CMK (cell line): Measurements from ENCODE around the gene SOX18.
A peak's percentile ranks its signal among the peaks of the same experiment; 100 is the strongest.

Experiments used
- DNase-seq: peaks from one replicate; pipeline ENCODE4 v3.0.0-alpha.2; 2010; ENCODE audit warnings: low read depth

Gene SOX18

DNA sequence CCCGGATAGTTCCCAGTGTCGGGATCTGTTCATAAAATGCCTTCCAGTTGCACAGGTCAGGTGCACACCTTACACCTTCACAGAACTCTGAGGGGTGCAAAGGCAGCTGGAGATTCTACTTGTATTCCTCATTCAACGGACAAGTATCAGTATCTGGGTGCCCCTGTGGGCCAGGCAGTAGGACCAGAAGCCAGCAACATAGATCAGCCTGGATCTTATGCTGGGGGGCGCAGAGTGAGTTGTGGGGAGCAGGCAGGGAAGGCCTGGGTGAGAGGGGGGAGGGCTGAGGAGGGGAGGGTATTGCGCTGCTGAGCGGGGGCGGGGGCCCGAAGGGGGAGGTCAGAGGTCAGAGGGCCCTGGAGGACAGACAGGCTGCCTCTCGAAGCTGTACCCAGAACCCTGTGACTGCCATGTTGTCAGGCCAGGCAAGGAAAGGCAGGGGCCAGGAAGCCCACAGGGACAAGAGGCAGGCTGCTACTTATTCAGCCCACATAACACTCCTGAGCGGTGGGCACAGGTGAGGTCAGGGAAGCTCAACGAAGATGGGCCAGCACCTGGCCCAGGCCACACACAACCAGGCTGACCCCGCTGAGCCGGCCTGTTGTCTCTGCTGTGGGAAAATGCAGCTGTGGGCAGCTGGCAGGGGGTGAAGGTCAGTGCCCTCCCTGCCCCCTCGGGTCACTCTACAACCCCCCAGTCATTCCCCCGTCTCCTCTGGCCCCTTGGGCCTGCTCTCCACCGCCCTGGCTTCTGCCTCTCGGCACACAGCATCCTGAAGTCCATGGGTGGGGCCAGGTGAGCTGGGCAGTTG, 31.6 kb upstream of the SOX18 start:
- no peak for DNase-seq

DNA sequence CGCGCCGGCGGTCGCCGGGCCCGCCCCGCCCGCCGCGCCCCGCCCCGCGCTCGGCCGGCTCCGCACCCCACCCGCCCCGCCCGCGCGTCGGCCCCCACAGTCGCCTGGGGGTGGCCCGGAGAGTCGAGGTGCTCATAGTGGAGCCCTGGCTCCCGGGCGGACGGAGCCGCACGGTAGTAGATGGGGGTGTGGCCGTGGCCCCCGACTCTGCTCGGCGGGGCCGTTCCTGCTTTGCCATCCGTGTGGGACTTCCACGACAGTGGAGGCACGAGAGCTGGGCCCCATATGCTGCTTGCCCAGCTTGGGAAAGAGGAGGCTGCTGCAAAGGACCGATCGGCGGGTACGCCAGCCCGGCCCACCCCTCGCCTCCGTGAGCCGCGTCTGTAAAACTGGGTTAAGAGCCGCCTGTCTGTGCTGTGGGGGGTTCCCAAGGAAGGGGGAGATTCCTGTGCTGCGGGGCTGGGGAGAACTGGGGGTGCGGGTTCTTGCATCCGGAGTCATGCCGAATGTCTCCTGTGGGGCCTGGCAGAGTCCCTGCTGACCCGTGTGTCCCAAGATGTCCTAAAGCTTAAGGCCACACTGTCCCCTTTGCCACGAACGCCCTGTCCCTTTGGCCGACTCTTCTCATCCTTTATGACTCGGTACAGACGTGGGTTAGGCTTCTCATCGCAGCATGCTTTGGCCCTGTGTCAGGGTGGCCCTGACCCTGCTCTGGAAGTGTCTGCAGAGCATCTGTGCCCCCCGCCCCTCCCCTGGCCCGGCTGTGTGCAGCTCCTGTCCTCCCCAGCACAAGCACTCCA, 30.8 kb upstream of the SOX18 start, which contains the start of gene OPRL1:
Gene OPRL1 (plus strand): TSS at position 70 of the 800 bp plus-strand sequence. CDS start 12,639 bp downstream, outside the sequence.
- DNase-seq = no peak

DNA sequence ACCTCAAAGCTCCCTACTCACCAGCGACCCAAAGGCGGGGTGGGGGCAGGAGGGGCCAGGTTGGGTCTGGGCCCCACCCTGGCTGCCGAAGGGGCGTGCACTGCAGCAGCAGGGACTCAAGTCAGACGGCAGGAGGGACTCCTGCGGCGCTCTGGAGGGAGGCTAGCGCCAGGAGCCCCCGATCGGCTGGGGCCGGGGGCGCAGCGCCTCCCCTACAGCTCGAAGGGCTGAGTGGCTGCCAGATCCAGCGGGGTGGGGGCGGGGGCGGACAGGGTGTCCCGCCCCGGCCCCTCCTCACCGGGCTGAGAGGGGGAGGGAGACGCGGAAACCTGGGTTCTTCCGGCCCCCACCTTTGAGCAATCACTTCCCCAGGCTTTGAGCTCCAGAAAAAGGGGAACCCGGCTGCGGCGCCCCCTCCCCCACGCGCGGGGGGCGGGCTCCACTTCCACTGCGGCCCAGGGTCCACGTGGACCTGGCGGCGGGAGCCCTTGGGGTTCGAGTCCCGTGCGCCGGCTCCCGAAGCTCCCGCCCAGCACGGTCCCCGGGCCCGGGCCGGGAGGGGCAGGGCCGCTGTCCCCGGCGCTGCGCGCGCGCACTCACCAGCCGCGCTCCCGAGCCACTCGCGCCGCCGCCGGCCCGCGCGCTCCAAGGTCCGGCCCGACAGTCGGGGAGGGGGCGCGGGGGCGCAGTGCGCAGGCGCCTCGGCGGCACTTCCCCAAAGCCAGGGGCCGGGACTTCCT, 30.0 kb upstream of the SOX18 start, which contains the start of gene RGS19:
Gene RGS19 (minus strand): TSS at position 246 of the 740 bp plus-strand sequence. CDS start 2,632 bp downstream, outside the sequence.
- DNase-seq = peak; percentile 86

DNA sequence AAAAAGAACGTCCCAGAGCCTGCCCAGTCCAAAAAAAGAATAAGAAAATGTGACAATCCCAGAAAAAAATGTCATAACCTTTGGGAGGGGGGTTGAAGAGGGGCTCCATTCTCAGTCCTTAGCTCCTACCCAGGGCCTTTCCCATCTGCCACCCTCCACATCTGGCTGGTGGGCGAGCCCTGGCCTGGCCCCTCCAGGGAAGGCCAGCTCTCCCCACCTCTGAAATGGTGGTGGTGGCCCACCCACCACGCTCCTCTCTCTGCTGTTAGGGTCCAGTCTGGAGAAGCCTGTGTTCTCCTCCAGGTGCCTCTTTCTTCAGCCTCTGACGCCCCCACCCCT, 29.5 kb upstream of the SOX18 start:
- no peak for DNase-seq

DNA sequence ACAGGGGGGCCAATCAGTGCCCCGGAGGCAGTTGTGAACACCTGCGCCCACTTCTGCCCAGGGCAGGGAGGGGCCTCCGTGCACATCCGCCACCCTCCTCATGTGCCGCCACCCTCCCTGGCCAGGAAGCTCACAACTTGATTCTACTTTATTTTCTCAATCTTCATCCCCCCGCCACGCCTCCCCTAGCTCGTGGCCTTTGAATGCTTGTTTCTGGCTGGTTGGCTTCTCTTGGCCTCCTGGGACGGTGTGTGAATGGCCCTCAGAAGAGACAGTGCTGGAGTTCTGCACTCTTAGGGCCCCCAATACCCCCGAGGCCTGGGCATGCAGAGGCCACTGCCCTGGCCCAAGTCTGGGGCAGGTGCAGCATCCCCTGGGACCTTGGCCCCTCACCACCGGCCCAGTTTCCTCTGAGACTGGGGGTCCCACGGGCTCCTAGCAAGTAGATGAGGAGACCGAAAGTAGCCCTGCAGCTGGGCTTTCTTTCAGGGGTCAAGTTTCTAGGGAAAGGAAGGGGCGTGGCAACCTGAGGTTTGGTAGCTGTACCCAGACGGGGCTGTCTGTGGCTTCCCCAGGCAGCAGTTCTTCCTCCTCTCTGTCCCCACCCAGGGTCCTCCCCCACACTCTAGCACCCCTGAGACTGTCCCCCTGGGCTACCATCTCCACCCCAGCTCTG, 28.6 kb upstream of the SOX18 start:
- no peak for DNase-seq

DNA sequence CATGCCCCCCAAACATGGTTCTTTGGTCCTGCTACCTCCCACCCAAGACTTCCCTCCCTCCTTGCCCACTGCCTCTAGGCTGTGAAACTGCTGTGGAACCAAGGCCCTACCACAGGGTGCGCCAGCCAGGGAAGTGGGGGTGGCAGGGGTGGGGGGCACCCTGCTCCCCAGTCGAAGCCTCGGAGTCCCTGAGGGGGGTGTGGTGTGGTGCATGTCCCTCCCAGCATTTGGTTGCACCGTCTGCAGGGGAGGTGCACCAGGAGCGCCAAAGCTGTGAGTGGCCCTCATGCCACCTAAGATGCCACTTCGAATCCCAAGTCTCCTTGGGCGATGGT, 28.1 kb upstream of the SOX18 start:
- DNase-seq = no peak

DNA sequence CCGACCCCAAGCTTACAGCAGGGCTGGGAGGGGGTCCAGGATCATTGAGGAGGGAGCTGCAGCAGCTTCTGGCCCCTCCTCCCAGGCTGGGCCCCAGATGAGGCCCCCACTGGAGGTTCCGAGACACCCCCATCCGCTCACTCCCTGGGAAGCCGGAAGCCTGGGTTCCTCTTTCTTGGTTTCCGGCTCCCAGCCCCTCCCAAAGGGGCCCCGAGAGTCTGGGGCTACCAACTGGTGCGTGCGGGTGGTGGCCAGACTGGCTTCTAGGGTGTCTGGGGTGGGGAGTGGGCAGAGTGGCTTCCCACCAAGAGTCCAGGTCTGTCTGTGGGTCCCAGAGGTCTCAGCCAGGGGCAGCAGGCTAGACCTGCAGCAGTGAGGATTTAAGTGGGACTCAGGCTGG, 27.7 kb upstream of the SOX18 start:
- peak; percentile 79 for DNase-seq

DNA sequence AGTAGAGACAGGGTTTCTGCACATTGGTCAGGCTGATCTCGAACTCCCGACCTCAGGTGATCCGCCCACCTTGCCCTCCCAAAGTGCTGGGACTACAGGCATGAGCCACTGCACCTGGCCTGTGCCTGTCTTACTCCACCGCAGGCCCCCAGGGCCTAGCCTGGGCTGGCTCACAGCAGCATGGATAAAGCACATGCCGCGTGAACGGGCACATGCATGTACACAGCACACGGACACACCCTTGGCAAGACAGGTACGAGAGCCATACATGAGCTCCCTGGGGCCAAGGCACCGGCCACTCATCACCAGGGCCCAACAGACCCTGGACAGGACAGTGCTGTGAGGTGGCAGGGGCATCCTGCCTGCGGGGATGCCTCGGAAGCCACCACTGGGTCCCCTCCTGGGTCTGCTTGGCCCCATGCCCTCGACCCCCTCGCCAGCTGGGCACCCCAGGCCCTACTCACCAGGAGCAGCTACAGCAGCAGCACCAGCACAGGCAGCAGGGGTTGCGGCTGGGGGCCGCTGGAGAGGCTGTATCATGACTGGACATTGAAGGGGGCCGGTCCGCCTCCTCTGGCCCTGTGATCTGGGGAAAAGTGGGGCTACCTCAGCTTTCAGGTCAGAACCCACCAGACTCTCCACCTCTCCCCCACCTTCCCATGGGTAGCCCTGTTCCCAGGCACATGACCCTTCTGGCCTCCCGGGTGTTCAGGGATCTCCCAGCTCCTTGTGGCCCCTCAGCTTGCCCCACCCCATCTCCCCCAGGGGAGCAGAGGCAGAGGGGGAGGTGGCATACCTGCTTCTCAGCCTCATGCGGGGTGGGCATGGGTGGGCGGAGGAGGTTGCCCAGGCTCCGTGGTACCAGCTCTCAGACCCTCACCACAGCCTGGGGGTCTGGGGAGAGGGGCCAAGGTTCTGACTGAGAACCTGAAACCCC, 26.9 kb upstream of the SOX18 start:
- DNase-seq = no peak

DNA sequence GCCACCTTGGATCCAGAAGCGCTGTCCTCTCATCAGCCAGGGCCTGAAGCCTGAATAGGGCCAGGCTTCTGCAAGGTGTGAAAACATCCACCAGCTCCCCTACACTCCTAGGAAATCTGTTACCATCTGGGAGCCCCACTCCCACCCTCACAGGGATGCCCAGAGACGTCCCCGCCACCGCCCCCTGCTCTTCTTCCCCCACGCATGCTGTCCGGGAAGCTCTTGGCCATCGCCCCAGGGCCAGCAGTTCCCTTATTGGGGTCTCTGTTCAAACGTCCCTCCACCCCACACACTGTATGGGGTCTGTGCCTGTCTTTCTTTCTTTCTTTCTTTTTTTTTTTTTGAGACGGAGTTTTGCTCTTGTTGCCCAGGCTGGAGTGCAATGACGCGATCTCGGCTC, 26.1 kb upstream of the SOX18 start:
- no peak for DNase-seq

DNA sequence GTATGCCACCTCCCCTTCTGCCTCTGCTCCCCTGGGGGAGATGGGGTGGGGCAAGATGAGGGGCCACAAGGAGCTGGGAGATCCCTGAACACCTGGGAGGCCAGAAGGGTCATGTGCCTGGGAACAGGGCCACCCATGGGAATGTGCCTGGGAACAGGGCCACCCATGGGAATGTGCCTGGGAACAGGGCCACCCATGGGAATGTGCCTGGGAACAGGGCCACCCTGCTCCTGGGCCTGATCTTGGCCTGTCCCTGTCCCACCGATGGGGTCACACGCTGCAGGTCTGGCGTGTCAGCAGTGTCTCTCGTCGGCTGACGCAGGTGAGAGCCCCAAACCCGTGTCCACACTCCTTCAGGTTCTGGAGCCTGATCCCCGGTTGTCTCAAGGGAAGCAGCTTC, 25.5 kb upstream of the SOX18 start:
- no peak for DNase-seq

DNA sequence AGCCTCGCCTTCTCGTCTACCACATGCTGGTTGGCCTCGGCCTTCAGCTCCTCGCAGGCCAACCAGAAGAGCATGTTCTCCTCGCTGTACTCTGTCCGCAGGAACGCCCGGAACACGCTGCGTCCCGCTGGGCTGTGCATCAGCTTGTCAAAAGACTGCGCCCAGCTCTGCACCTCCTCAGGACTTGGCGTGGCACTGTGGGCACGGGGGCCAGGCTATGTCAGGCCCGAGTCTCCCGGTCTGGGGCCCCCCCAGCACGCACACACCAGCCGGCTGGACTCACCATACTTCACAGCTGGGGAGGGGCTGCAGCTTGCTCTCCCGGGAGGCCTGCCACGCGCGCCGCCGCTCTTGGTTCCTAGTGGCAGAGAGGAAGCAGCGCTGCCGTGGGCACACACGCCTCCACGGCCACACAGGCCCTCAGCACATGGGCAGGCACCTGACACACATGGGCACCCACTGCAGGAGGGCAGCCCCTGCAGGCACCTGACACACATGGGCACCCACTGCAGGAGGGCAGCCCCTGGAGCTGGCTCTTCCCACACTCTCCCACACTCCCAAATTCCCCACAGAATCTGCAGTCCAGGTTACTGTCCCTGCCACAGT, 24.8 kb upstream of the SOX18 start:
- no peak for DNase-seq

DNA sequence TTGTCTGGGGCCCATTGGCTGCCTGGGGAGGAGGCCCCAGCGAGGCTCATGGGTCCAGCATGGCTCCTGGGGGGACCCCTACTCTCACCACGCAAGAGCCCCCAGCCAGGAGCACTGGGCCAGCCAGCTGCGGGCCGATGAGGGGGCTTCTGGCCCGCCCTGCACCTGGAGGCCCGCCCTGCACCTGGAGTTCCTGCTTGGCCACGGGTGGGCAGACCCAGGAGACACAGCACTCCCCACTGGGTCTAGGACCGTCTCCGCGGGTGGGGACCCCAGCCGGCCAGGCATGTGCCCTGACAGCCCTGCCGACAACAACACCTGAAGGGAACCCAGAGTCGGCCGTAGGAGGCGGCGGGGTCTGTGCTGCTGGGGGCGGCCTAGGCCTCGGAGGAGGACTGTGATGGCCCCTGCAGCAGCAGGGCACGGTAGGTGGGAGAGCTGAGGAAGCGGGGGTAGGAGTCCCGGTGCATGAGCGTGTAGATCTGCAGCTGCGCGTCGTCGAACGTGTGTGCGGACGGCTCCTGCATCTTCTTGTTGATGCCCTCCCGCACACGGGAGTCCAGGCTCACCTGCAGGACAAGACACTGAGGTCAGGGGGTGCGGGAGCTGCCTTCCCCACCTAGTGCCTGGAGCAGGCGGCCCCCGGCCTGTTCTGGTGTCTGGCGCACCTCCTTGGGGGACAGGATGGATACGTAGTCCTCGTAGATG, 24.2 kb upstream of the SOX18 start:
- DNase-seq = no peak

DNA sequence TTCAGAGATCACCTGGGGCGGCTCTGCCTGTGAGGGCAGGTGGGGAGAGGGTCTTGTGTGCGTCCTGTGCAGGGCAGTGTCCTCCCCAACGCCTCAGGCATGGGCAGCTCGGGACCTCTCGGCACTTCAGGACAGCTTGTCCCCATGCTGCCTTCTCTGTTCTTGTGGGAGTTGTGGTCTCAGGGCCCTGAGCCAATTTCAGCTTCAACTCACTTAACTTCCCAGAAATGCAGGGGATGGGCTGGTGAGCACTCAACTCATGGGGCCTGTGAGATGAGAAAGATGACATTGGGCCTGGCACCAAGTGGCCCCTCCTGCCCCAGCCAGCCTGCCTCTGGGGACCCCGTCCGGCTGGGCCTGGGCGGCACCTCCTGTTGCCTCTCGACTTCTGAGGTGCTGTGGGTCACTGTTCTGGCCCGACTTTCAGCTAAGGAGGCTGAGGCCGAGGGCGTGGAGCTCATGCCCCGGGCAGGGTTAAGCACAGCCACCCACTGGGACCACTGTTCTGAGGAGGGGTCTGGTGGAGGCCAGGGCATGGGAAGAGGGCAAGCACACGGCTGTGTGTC, 23.1 kb upstream of the SOX18 start:
- DNase-seq = no peak

DNA sequence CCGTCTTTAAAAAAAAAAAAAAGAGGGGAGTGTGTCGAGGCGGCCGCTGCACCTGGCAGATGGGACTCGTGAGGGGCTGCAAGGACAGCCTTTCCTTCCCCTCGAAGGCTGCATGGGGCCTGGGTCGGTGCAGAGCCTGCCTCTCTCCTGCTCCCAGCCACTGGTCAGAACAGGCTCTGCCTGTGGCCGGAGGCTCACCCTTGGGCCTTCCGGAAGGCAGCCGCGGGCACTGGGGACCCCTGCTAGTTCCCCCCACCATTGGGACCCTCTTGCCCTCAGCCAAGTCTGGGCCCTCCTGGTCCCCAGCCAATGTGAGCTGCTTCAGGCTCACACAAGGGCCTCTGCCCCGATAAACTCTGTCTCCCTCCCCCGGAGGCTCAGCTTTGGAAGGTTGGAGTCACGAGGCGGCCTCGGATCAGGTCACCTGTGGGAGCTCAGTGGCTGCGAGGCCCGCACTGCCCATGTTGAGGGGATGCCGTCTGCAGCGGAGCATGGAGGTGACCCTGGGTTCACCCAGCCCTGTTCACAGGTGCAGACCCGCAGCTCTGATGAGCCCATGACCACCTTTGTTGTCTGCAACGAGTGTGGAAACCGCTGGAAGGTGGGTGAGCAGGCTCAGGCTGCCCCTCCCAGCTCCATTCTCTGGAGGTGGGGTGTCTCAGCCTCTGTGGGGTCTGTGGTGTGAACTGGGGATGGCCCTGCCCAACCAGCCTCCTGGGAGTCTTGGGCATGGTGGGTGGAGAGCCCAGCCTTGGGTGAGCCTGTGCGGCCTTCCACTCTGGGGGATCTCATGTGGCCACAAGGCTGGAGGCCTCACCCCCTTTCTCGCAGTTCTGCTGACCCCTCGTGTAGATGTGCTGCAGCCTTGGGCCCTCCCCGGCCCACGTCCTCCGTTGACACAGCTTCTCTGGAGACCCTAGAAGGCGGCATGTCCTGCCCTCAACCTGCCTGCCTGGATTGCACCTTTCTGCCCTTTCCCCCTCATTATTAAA, 22.2 kb upstream of the SOX18 start:
- DNase-seq = no peak

DNA sequence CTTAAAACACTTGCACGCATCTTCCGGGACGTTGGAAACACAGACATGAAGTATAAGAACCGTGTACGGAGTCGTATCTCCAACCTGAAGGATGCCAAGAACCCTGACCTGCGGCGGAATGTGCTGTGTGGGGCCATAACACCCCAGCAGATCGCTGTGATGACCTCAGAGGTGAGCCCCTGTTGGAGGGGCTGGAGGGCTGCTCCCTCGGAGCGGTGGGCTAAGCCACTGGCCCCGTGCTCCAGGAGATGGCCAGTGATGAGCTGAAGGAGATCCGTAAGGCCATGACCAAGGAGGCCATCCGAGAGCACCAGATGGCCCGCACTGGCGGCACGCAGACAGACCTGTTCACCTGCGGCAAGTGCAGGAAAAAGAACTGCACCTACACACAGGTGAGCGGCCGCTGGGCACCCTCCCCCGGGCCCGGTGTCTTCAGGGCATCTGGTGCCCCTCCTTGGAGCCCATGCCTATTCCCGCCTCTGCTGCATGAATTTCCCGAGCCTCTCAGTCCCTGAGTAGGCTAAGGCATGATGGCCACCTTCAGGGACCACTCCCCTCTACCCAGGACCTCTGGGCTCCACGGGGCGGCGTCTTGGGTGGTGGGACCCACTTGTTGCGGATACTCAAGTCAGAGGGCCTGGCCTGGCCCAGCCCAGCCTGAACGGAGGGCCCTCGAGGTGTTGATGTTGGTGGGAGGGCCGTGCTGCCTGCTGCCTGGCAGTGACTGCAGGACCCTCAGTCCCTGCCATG, 21.0 kb upstream of the SOX18 start:
- no peak for DNase-seq

DNA sequence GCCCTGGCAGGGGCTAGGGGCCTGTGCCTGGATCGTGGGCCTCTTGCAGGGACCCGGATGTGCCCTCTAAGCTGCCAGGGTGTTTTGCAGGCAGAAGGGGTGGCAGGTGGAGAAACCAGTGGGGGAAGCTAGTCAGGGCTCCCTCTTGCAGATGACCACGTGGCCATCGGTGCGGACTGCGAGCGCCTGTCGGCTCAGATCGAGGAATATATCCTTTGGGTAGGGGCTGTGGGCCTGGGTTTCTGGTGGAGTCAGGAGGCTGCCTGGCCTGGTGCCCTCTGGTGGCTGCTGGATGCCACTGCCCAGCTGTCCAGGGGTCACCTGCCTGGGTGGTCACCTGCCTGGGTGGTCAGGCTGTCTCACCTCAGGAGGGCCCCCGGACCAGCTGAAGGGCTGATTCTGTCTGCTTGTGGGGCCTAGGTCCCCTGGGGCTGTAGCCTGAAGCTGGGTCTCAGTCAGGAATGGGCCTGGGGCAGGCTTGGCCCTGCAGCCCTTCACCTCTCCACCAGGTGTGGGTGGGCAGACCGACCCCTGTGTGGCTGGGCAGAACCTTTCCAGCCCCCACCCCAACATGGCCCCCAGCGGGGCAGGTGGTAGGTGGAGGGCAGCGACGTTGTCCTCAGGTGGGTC, 20.3 kb upstream of the SOX18 start:
- no peak for DNase-seq

DNA sequence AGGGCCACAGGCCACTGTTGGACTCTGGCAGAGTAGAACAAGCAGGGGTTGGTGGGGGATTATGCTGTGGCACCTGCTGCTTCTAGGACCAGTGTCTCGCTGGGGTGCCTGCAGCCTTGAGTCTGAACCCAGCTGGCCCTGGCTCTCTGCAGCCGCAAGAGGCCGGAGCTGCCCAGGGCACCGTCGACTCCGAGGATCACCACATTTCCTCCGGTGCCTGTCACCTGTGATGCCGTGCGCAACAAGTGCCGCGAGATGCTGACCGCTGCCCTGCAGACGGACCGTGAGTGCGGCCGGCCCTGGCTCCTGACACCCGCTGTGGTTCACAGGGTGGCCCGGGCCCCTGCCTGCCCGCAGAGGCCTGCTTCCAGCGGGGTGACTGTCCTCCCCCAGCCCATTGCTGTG, 19.8 kb upstream of the SOX18 start:
- DNase-seq = no peak
